ENCODE data around the gene PTGER3.
"Not testable (repeated sequence)": the region's sequence is repeated elsewhere in the genome, so short reads cannot be mapped to it uniquely, and the experiment has no call there.

PTGER3 gene

DNA sequence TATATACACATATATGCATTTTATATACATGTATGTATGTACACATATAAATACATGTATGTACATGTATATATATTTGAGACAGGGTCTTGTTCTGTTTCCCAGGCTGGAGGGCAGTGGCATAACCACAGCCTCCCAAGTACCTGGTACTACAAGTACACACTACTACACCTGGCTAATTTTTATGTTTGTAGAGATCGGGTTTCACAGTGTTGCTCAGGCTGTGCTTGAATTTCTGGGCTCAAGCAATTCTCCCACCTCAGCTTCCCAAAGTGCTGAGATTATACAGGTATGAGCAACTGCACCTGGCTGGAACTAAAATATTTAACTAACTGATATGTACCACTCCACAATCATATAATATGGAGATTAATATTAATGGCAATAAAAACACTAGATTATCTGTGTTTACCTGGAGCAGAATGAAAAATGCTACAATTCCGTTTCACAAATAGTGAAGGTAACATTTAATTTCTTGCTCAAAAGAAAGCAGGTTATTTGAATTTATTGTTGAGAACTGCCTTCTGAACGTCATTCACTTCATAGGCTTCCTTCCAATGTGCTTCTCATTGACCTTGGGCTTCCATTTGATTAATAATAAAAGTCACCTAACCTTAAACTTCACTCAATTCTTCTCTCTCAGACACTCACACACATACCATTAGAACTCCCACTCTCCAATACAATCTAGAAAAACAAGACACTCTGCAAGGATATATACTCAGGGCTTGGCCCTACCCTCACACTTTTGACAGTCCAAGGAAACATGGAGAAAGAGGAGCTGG, 57.0 kb downstream of the PTGER3 start:
- peak overlapping the region; percentile 47 for H3K27ac ChIP-seq (ENCODE audit: low read depth, low read length)

GRCh38 chr1:70987497-70987896, 60.1 kb downstream of the PTGER3 start:
- peak overlapping the region; percentile 37 for H3K27ac ChIP-seq (ENCODE audit: low read depth, low read length)
- no peak overlapping the region for H3K9ac ChIP-seq (ENCODE audit: low read length in 5 of 5)
- no peaks in the 10 kb centered on the region for H3K36me3 ChIP-seq (ENCODE audit: control insufficient read depth in 5 of 5, insufficient read depth in 5 of 5, low read length in 5 of 5)
- H3K27me3 ChIP-seq (ENCODE audit: control insufficient read depth in 5 of 5, insufficient read depth in 4 of 5, low read length in 5 of 5): no peaks in the 10 kb centered on the region
- H3K9me3 ChIP-seq (ENCODE audit: control insufficient read depth in 5 of 5, low read length in 5 of 5): no peaks in the 10 kb centered on the region
- peaks cover 0 to 23% (median 6%) of the 10 kb centered on the region in 5 donors for H3K4me1 ChIP-seq (ENCODE audit: control insufficient read depth in 5 of 5, insufficient read depth in 5 of 5, low read length in 5 of 5)
- H3K4me3 ChIP-seq (ENCODE audit: low read depth in 1 of 5, low read length in 5 of 5): no peak overlapping the region

More for the DNA sequence above, 57.0 kb downstream of the PTGER3 start:
- H3K27me3 ChIP-seq (ENCODE audit: control insufficient read depth in 5 of 5, insufficient read depth in 4 of 5, low read length in 5 of 5): no peaks in the 10 kb centered on the region
- no peaks in the 10 kb centered on the region for H3K36me3 ChIP-seq (ENCODE audit: control insufficient read depth in 5 of 5, insufficient read depth in 5 of 5, low read length in 5 of 5)
- no peak overlapping the region for H3K9ac ChIP-seq (ENCODE audit: low read length in 5 of 5)
- H3K9me3 ChIP-seq (ENCODE audit: control insufficient read depth in 5 of 5, low read length in 5 of 5): no peaks in the 10 kb centered on the region
- peaks cover 0 to 14% (median 2%) of the 10 kb centered on the region in 5 donors for H3K4me1 ChIP-seq (ENCODE audit: control insufficient read depth in 5 of 5, insufficient read depth in 5 of 5, low read length in 5 of 5)
- no peak overlapping the region for H3K4me3 ChIP-seq (ENCODE audit: low read depth in 1 of 5, low read length in 5 of 5)

DNA sequence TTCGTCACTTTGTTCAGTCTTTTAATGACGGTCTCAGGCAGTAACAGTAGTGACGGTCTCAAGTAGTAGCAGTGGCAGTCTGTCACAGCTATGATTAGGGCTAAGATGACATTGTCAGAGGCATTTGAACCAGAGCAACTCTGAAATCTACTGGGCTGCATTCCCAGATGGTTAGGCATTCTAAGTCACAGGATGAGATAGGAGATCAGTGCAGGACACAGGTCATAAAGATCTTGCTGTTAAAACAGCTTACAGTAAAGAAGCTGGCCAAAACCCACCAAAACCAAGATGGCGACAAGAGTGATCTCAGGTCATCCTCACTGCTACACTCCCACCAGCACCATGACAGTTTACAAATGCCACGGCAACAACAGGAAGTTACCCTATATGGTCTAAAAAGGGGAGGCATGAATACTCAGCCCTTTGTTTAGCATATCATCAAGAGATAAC, 61.8 kb downstream of the PTGER3 start:
- H3K9ac ChIP-seq (ENCODE audit: low read length in 5 of 5); H3K9me3 ChIP-seq (ENCODE audit: control insufficient read depth in 5 of 5, low read length in 5 of 5); H3K4me3 ChIP-seq (ENCODE audit: low read depth in 1 of 5, low read length in 5 of 5); H3K27me3 ChIP-seq (ENCODE audit: control insufficient read depth in 5 of 5, insufficient read depth in 4 of 5, low read length in 5 of 5); H3K36me3 ChIP-seq (ENCODE audit: control insufficient read depth in 5 of 5, insufficient read depth in 5 of 5, low read length in 5 of 5): not testable (repeated sequence)
- Histone ChIP-seq H3K27ac (ENCODE audit: low read depth, low read length) (peak overlapping the region; percentile 71), H3K4me1 (ENCODE audit: control insufficient read depth in 5 of 5, insufficient read depth in 5 of 5, low read length in 5 of 5) (peaks cover 0 to 23% (median 6%) of the 10 kb centered on the region in 5 donors)

- H3K27ac ChIP-seq (ENCODE audit: low read depth, low read length): peak overlapping the region; percentile 71
- H3K4me3 ChIP-seq (ENCODE audit: low read depth in 1 of 5, low read length in 5 of 5); H3K9me3 ChIP-seq (ENCODE audit: control insufficient read depth in 5 of 5, low read length in 5 of 5); H3K9ac ChIP-seq (ENCODE audit: low read length in 5 of 5); H3K36me3 ChIP-seq (ENCODE audit: control insufficient read depth in 5 of 5, insufficient read depth in 5 of 5, low read length in 5 of 5); H3K27me3 ChIP-seq (ENCODE audit: control insufficient read depth in 5 of 5, insufficient read depth in 4 of 5, low read length in 5 of 5): not testable (repeated sequence)
- peaks cover 0 to 26% (median 8%) of the 10 kb centered on the region in 5 donors for H3K4me1 ChIP-seq (ENCODE audit: control insufficient read depth in 5 of 5, insufficient read depth in 5 of 5, low read length in 5 of 5)
Measured at GRCh38 chr1:70985278-70985677, 62.3 kb downstream of the PTGER3 start.

GRCh38 chr1:70980361-70980760, 67.3 kb downstream of the PTGER3 start:
- H3K36me3 ChIP-seq (ENCODE audit: control insufficient read depth in 5 of 5, insufficient read depth in 5 of 5, low read length in 5 of 5): no peaks in the 10 kb centered on the region
- no peaks in the 10 kb centered on the region for H3K9me3 ChIP-seq (ENCODE audit: control insufficient read depth in 5 of 5, low read length in 5 of 5)

DNA sequence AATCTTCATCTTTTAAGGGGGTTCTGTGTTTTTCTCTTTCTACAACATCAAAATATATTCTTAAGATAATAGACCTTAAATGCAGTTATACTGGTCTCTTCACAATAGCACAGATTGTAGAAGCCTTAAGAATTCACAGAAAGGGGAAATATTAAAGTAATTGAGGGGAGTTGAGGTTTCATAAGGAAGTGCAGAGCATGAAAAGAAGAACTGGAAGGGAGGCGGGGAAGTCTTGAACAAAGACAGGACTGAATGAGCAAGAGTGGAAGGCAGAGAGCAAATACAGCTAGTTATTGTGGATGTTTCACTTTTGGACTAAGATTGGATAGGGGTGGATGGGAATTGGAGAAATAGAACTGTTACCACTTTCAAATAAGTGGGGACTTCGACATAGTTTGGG, 67.7 kb downstream of the PTGER3 start:
- no peaks in the 10 kb centered on the region for H3K36me3 ChIP-seq (ENCODE audit: control insufficient read depth in 5 of 5, insufficient read depth in 5 of 5, low read length in 5 of 5)
- no peak overlapping the region for H3K27ac ChIP-seq (ENCODE audit: low read depth, low read length)
- no peak overlapping the region for H3K4me3 ChIP-seq (ENCODE audit: low read depth in 1 of 5, low read length in 5 of 5)
- H3K9me3 ChIP-seq (ENCODE audit: control insufficient read depth in 5 of 5, low read length in 5 of 5): no peaks in the 10 kb centered on the region
- no peaks in the 10 kb centered on the region for H3K27me3 ChIP-seq (ENCODE audit: control insufficient read depth in 5 of 5, insufficient read depth in 4 of 5, low read length in 5 of 5)
- H3K4me1 ChIP-seq (ENCODE audit: control insufficient read depth in 5 of 5, insufficient read depth in 5 of 5, low read length in 5 of 5): peaks cover 0 to 21% (median 17%) of the 10 kb centered on the region in 5 donors
- no peak overlapping the region for H3K9ac ChIP-seq (ENCODE audit: low read length in 5 of 5)

More at GRCh38 chr1:70980361-70980760, 67.3 kb downstream of the PTGER3 start:
- no peaks in the 10 kb centered on the region for H3K27me3 ChIP-seq (ENCODE audit: control insufficient read depth in 5 of 5, insufficient read depth in 4 of 5, low read length in 5 of 5)
- peaks cover 0 to 25% (median 17%) of the 10 kb centered on the region in 5 donors for H3K4me1 ChIP-seq (ENCODE audit: control insufficient read depth in 5 of 5, insufficient read depth in 5 of 5, low read length in 5 of 5)
- H3K9ac ChIP-seq (ENCODE audit: low read length in 5 of 5): no peak overlapping the region
- no peak overlapping the region for H3K4me3 ChIP-seq (ENCODE audit: low read depth in 1 of 5, low read length in 5 of 5)
- H3K27ac ChIP-seq (ENCODE audit: low read depth, low read length): no peak overlapping the region

DNA sequence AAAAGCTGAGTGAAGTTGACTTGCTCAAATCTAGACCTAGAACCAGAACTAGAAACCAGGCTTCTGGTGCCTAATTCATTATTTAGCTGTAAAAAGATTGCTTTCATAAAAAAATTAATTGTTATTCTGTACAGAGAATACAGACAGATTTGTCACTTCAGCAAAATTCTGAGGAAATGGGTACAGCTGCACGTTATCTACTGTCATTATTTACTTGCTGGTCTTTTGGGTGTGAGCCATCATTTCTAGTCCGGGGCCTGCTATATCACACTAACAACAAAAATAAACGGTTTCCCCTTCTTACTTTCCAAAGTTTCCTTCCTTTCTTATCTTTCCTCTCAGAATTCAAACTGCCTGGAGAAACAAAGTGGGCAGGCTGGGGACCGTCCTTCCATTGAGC, 68.3 kb downstream of the PTGER3 start:
- Histone ChIP-seq H3K36me3 (ENCODE audit: control insufficient read depth in 5 of 5, insufficient read depth in 5 of 5, low read length in 5 of 5) (no peaks in the 10 kb centered on the region), H3K9me3 (ENCODE audit: control insufficient read depth in 5 of 5, low read length in 5 of 5) (no peaks in the 10 kb centered on the region), H3K9ac (ENCODE audit: low read length in 5 of 5) (no peak overlapping the region), H3K27me3 (ENCODE audit: control insufficient read depth in 5 of 5, insufficient read depth in 4 of 5, low read length in 5 of 5) (no peaks in the 10 kb centered on the region), H3K4me1 (ENCODE audit: control insufficient read depth in 5 of 5, insufficient read depth in 5 of 5, low read length in 5 of 5) (peaks cover 0 to 19% (median 17%) of the 10 kb centered on the region in 5 donors), H3K27ac (ENCODE audit: low read depth, low read length) (no peak overlapping the region), H3K4me3 (ENCODE audit: low read depth in 1 of 5, low read length in 5 of 5) (no peak overlapping the region)

DNA sequence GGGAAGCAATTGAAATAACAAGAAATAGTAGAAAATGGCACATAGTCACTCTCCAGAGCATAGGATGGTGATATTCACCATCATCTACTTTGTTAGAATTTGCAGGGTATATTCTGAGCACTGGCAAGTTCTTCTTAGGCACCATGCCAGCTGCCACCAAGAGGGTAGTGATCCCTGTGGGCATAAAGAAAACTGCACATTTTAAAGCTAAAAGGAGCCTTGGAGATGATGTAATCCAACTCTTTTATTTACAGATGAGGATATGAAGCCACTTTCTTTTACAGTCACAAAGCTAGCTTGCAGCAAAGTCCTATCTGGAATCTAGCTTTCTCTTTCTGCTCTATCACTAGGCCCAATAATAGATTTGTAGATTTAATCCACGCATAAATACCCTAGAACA, 69.0 kb downstream of the PTGER3 start:
- no peak overlapping the region for H3K9ac ChIP-seq (ENCODE audit: low read length in 5 of 5)
- H3K27me3 ChIP-seq (ENCODE audit: control insufficient read depth in 5 of 5, insufficient read depth in 4 of 5, low read length in 5 of 5): no peaks in the 10 kb centered on the region
- no peak overlapping the region for H3K4me3 ChIP-seq (ENCODE audit: low read depth in 1 of 5, low read length in 5 of 5)
- no peaks in the 10 kb centered on the region for H3K9me3 ChIP-seq (ENCODE audit: control insufficient read depth in 5 of 5, low read length in 5 of 5)
- H3K36me3 ChIP-seq (ENCODE audit: control insufficient read depth in 5 of 5, insufficient read depth in 5 of 5, low read length in 5 of 5): no peaks in the 10 kb centered on the region
- H3K4me1 ChIP-seq (ENCODE audit: control insufficient read depth in 5 of 5, insufficient read depth in 5 of 5, low read length in 5 of 5): peaks cover 0 to 19% (median 17%) of the 10 kb centered on the region in 5 donors
- no peak overlapping the region for H3K27ac ChIP-seq (ENCODE audit: low read depth, low read length)

- no peak overlapping the region for H3K9ac ChIP-seq (ENCODE audit: low read length in 5 of 5)
- no peaks in the 10 kb centered on the region for H3K9me3 ChIP-seq (ENCODE audit: control insufficient read depth in 5 of 5, low read length in 5 of 5)
- H3K27ac ChIP-seq (ENCODE audit: low read depth, low read length): no peak overlapping the region
- H3K4me3 ChIP-seq (ENCODE audit: low read depth in 1 of 5, low read length in 5 of 5): no peak overlapping the region
- H3K4me1 ChIP-seq (ENCODE audit: control insufficient read depth in 5 of 5, insufficient read depth in 5 of 5, low read length in 5 of 5): peaks cover 0 to 19% (median 17%) of the 10 kb centered on the region in 5 donors
- H3K27me3 ChIP-seq (ENCODE audit: control insufficient read depth in 5 of 5, insufficient read depth in 4 of 5, low read length in 5 of 5): no peaks in the 10 kb centered on the region
- H3K36me3 ChIP-seq (ENCODE audit: control insufficient read depth in 5 of 5, insufficient read depth in 5 of 5, low read length in 5 of 5): no peaks in the 10 kb centered on the region
Measured at GRCh38 chr1:70977575-70977974, 70.0 kb downstream of the PTGER3 start.

- Histone ChIP-seq H3K9me3 (ENCODE audit: control insufficient read depth in 5 of 5, low read length in 5 of 5) (no peaks in the 10 kb centered on the region), H3K36me3 (ENCODE audit: control insufficient read depth in 5 of 5, insufficient read depth in 5 of 5, low read length in 5 of 5) (no peaks in the 10 kb centered on the region), H3K27me3 (ENCODE audit: control insufficient read depth in 5 of 5, insufficient read depth in 4 of 5, low read length in 5 of 5) (no peaks in the 10 kb centered on the region), H3K4me1 (ENCODE audit: control insufficient read depth in 5 of 5, insufficient read depth in 5 of 5, low read length in 5 of 5) (peaks cover 0 to 19% (median 17%) of the 10 kb centered on the region in 5 donors), H3K4me3 (ENCODE audit: low read depth in 1 of 5, low read length in 5 of 5) (no peak overlapping the region), H3K27ac (ENCODE audit: low read depth, low read length) (no peak overlapping the region), H3K9ac (ENCODE audit: low read length in 5 of 5) (no peak overlapping the region)
Measured at GRCh38 chr1:70977041-70977440, 70.6 kb downstream of the PTGER3 start.

Data from subcutaneous abdominal adipose tissue (tissue), 5 donors.